Measurements from ENCODE around the gene SFTA2.

DNA sequence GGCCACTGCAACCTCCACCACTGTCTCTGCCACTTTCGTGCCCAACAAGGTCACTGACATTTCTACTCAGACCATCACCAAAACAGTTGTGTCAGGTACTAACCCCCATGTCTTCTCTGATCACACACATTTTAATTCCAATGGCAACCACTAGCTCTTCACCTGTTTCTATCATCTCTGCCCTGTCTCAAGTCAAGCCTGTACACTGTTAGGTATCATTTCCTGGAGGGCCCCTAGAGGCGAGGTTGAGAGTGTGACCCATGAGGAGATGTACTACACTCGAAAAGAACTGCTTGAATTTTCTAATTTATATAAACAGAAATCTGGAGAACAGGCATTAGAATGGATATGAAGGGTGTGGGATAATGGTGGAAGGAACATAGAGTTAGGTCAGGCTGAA, 34.2 kb upstream of the SFTA2 start:
- TF ChIP-seq POLR2A (IDR thresholded peaks at IDR 0.05) = no peak
- TF ChIP-seq, protein P1, sequence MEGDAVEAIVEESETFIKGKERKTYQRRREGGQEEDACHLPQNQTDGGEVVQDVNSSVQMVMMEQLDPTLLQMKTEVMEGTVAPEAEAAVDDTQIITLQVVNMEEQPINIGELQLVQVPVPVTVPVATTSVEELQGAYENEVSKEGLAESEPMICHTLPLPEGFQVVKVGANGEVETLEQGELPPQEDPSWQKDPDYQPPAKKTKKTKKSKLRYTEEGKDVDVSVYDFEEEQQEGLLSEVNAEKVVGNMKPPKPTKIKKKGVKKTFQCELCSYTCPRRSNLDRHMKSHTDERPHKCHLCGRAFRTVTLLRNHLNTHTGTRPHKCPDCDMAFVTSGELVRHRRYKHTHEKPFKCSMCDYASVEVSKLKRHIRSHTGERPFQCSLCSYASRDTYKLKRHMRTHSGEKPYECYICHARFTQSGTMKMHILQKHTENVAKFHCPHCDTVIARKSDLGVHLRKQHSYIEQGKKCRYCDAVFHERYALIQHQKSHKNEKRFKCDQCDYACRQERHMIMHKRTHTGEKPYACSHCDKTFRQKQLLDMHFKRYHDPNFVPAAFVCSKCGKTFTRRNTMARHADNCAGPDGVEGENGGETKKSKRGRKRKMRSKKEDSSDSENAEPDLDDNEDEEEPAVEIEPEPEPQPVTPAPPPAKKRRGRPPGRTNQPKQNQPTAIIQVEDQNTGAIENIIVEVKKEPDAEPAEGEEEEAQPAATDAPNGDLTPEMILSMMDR (IDR thresholded peaks at IDR 0.05) = no peak
